Osteocyte (in vitro differentiated cells): Measurements from ENCODE around the gene DACT1. TPM values are rescaled to one million over a fixed set of nuclear protein-coding genes. Genes with fewer than 3 reads are reported as not detected.

ENCODE experiments used
- DNase-seq: peaks from one replicate; pipeline ENCODE4 v3.0.0; 2021; ENCODE audit warnings: mixed read lengths; ENCODE audit not compliant: unreplicated experiment; ENCODE audit errors: extremely low spot score
- H3K27ac Mint-ChIP-seq: one replicate; pipeline ENCODE4 v1.8.0; 2021; ENCODE audit warnings: mild to moderate bottlenecking, mixed read lengths; ENCODE audit not compliant: unreplicated experiment
- H3K27me3 Mint-ChIP-seq: one replicate; pipeline ENCODE4 v1.8.0; 2021; ENCODE audit warnings: mixed read lengths; ENCODE audit not compliant: unreplicated experiment
- H3K36me3 Mint-ChIP-seq: one replicate; pipeline ENCODE4 v1.8.0; 2021; ENCODE audit warnings: mixed read lengths; ENCODE audit not compliant: unreplicated experiment
- H3K4me1 Mint-ChIP-seq: one replicate; pipeline ENCODE4 v1.8.0; 2021; ENCODE audit warnings: mixed read lengths; ENCODE audit not compliant: unreplicated experiment
- H3K4me3 Mint-ChIP-seq: one replicate; pipeline ENCODE4 v1.8.0; 2021; ENCODE audit warnings: mild to moderate bottlenecking, moderate library complexity, mixed read lengths; ENCODE audit not compliant: unreplicated experiment
- H3K9me3 Mint-ChIP-seq: one replicate; pipeline ENCODE4 v1.8.0; 2021; ENCODE audit warnings: mixed read lengths; ENCODE audit not compliant: unreplicated experiment
- CTCF ChIP-seq: fragments of 200-600 bp; sonication (generic); IDR thresholded peaks from 2 replicates; pipeline ENCODE4 v1.5.0; 2021; ENCODE audit warnings: antibody characterized with exemption, mild to moderate bottlenecking, moderate library complexity
- total RNA-seq: library from RNA; stranded (reverse); gene quantifications from 2 replicates; pipeline ENCODE4 v1.2.1, GENCODE V29; 2021

Gene DACT1
- total RNA-seq, 1 donor from 2014 or later = 29.2 TPM

- no peak for TF ChIP-seq CTCF
- Mint-ChIP-seq H3K9me3 (no peaks in the 10 kb centered on the region), H3K4me1 (peaks cover 7% of the 10 kb centered on the region), H3K27ac (no peak overlapping the region), H3K36me3 (no peaks in the 10 kb centered on the region), H3K4me3 (no peak overlapping the region), H3K27me3 (peaks cover 11% of the 10 kb centered on the region)
- DNase-seq = no peak
Measured at GRCh38 chr14:58680698-58681097, 42.9 kb downstream of the DACT1 start.

GRCh38 chr14:58687232-58687795 is 49.6 kb downstream of the DACT1 start:
- H3K27ac Mint-ChIP-seq = no peak overlapping the region
- peaks cover 4% of the 10 kb centered on the region for H3K9me3 Mint-ChIP-seq
- no peak overlapping the region for H3K4me3 Mint-ChIP-seq
- DNase-seq = no peak
- no peak for TF ChIP-seq CTCF
- peaks cover 11% of the 10 kb centered on the region for H3K4me1 Mint-ChIP-seq
- H3K36me3 Mint-ChIP-seq = no peaks in the 10 kb centered on the region
- peaks cover 1% of the 10 kb centered on the region for H3K27me3 Mint-ChIP-seq

GRCh38 chr14:58690801-58691516 is 53.2 kb downstream of the DACT1 start:
- H3K9me3 Mint-ChIP-seq = peaks cover 4% of the 10 kb centered on the region
- DNase-seq = no peak
- no peak overlapping the region for H3K4me3 Mint-ChIP-seq
- no peak overlapping the region for H3K27ac Mint-ChIP-seq
- H3K36me3 Mint-ChIP-seq = no peaks in the 10 kb centered on the region
- H3K27me3 Mint-ChIP-seq = peaks cover 8% of the 10 kb centered on the region
- TF ChIP-seq CTCF = no peak
- H3K4me1 Mint-ChIP-seq = peaks cover 11% of the 10 kb centered on the region

- peaks cover 4% of the 10 kb centered on the region for H3K9me3 Mint-ChIP-seq
- H3K27ac Mint-ChIP-seq = no peak overlapping the region
- H3K27me3 Mint-ChIP-seq = peaks cover 8% of the 10 kb centered on the region
- peaks cover 19% of the 10 kb centered on the region for H3K4me1 Mint-ChIP-seq
- no peaks in the 10 kb centered on the region for H3K36me3 Mint-ChIP-seq
- no peak for DNase-seq
- H3K4me3 Mint-ChIP-seq = no peak overlapping the region
- TF ChIP-seq CTCF = no peak
Measured at GRCh38 chr14:58693048-58693447, 55.3 kb downstream of the DACT1 start.

- no peaks in the 10 kb centered on the region for H3K9me3 Mint-ChIP-seq
- no peaks in the 10 kb centered on the region for H3K36me3 Mint-ChIP-seq
- peaks cover 8% of the 10 kb centered on the region for H3K27me3 Mint-ChIP-seq
- no peak overlapping the region for H3K4me3 Mint-ChIP-seq
- no peak for DNase-seq
- no peak overlapping the region for H3K27ac Mint-ChIP-seq
- TF ChIP-seq CTCF = no peak
- H3K4me1 Mint-ChIP-seq = peaks cover 39% of the 10 kb centered on the region
Measured at GRCh38 chr14:58695514-58695913, 57.8 kb downstream of the DACT1 start.
